Activated CD4-positive, alpha-beta T cell treated with anti-CD3 and anti-CD28 coated beads, Interleukin-2, amount 50 U/mL, for 24 hours (primary cell): ENCODE results near the gene KRTAP2-1.
"Not testable (repeated sequence)": the region's sequence is repeated elsewhere in the genome, so short reads cannot be mapped to it uniquely, and the experiment has no call there.

ENCODE experiments used
- DNase-seq, 2 donors: peaks; one replicate each; pipeline ENCODE4 v3.0.0-alpha.2; 2020; ENCODE audit warnings: low read depth in 1 of 2, low spot score in 1 of 2

The KRTAP2-1 gene

DNA sequence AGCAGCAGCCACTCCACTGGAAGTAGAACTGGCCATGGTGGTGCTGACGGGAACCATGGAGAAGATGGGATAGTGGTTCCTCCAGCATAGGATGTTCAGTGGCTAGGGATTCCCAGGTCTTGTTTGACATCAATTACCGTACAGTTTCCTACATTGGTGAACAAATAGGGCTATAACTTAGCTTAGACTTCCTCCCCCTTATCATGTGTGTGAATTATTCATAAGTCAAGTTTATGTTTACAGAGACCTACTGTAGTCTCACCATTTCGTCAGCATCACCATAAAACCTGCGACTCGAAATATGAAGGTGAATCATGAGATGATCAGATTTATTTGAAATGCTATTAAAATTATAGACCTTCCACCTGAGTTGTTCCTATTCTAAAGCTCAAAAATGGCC lies 11.6 kb upstream of the KRTAP2-1 start:
- no peak for DNase-seq

DNA sequence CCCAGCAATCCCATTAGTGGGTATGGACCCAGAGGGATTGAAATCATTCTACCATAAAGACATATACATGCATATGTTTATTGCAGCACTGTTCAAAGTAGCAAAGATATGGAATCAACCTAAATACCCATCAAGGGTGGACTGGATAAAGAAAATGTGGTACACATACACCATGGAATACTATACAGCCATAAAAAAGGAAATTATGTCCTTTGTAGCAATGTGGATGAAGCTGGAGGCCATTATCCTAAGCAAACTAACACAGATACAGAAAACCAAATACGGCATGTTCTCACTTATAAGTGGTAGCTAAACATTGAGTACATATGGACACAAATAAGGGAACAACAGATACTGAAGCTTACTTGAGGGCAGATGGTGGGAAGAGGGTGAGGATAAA lies 10.4 kb upstream of the KRTAP2-1 start:
- DNase-seq, result no peak

GRCh38 chr17:41055130-41055529 lies 8.0 kb upstream of the KRTAP2-1 start, which contains the start of gene KRTAP2-2:
TSS of gene KRTAP2-2 (minus strand) at chr17:41055230. CDS start at chr17:41055211, 19 bp downstream.
- not testable (repeated sequence) for DNase-seq

GRCh38 chr17:41054556-41054955 lies 7.4 kb upstream of the KRTAP2-1 start:
- not testable (repeated sequence) for DNase-seq

DNA sequence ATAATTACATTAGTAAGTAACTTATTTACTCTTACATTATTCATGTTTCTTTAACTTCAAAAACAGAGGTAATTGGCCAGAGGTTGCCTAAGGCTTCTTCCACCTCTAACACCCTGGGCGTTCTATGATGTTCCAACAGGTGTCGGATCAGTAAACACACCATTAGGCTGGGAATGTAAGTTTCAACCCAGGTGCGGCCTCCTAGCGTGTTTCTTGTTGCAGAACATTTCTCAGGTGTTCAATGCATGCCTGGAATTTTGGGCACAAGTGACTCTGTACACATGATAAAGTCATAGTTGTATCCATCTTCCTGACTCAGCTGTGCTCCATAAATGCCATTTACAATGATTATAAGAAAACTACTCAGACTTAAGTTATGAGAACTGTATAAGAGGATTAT lies 6.9 kb upstream of the KRTAP2-1 start:
- no peak for DNase-seq

DNA sequence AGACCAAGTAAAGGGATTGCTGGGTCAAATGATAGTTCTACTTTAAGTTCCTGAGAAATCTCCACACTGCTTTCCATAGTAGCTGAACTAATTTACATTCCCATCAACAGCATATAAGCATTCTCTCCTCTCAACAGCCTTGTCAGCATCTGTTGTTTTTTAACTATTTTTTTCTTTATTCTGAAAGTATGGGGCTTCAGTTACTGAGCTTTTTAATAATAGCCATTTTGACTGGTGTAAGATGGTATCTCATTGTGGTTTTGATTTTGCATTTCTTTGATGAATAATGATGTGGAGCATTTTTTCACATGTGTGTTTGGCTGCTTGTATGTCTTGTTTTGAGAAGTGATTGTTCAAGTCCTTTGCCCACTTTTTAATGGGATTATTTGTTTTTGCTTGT lies 5.5 kb upstream of the KRTAP2-1 start:
- DNase-seq, result no peak

DNA sequence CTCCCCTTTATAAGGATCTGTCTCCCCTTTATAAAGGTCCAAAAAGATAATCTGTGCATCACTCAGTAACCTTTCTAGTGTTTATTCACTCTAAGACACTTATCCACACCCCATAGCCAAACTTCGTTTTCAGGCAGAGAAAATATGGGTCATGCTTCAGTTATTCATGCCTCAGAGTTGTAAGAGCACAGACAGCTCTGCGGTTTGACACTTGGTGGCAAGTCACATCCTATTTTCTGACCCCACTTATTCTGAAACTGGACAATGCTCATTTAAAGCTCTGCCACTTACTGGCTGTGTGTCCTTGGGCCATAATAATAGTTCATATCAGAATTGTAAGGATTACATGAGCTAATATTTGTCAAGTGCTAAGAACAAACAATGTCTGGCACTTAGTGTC lies 2.0 kb upstream of the KRTAP2-1 start:
- no peak for DNase-seq

GRCh38 chr17:41048441-41048840 lies 1.3 kb upstream of the KRTAP2-1 start:
- no peak for DNase-seq

GRCh38 chr17:41042953-41043352 lies 4.2 kb downstream of the KRTAP2-1 start:
- DNase-seq, result no peak

DNA sequence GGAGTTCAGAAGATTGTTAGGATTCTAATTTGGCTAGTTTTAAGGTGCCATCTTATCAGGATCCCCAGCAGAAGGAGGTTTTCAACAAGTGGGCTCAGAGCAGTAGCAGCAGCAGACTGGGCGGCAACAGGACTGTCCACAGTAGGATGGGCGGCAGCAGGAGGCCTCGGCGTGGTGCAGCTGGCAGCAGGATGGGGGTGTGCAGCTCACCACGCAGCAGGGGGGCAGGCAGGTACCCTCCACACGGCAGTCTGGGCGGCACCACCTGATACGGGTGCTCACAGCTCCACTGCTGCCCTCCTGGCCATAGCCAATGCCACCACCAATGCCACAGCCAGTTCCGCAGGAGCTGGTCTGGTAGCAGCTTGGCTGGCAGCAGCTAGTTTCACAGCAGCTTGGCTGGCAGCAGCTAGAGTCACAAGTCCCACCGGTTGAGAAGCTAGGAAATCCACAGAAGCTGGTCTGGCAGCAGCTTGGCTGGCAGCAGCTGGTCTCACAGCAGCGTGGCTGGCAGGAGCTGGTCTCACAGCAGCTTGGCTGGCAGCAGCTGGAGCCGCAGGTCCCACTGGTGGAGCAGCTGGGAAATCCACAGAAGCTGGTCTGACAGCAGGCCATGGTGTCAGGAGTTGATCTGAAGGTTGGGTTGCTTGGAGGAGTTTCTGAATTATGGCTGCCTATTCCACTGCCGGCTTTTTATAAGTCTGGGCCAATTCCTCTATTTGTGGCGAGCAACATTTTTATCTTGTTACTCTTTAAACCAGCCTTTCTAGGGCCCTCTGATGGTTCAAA lies 6.1 kb downstream of the KRTAP2-1 start, which contains the start of gene KRTAP1-1:
TSS of gene KRTAP1-1 (minus strand) at position 668 of the 789 bp plus-strand sequence. CDS start at position 615, 53 bp downstream.
- not testable (repeated sequence) for DNase-seq

DNA sequence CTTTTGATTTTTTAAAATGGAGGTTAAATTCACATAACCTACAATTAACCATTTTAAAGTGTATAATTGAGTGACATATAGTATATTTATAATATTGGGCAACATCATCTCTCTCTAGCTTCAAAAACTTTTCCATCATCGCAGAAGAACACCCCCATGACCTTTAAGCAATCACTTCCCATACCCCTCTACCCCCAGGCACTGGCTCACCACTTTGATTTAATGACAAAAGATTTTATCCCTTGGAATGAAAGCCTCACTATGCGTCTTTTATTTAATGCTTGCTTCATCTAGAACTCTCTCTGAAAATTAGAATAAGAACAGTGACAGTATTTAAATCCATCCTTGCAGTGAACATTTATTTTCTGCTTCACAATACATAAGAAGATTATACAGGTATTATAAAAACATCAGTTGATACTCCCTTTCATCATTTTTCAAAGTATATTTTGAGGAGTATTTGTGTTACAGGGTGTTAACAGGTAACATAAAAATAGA lies 9.2 kb downstream of the KRTAP2-1 start:
- no peak for DNase-seq

GRCh38 chr17:41034346-41034935 lies 12.7 kb downstream of the KRTAP2-1 start, which contains the start of gene KRTAP1-3:
TSS of gene KRTAP1-3 (minus strand) at chr17:41034874. CDS start at chr17:41034821, 53 bp downstream.
- DNase-seq, result not testable (repeated sequence)

DNA sequence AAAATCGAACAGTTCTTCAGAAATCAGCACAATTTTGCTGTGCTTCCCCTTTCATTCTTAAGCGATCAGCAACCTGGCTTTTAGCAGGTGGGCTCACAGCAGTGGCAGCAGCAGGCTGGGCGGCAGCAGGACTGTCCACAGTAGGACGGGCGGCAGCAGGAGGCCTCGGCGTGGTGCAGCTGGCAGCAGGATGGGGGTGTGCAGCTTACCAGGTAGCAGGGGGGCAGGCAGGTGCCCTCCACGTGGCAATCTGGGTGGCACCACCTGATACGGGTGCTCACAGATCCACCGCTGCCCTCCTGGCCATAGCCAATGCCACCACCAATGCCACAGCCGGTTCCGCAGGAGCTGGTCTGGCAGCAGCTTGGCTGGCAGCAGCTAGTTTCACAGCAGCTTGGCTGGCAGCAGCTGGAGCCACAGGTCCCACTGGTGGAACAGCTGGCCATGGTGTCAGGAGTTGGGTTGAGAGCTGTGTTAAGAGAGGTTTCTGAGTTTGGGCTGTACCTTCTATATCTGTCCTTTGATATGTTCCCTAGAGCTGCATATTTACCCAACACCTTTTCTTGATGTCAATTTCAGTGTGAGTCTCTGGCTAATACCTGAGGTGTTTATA lies 17.4 kb downstream of the KRTAP2-1 start, which contains the start of gene KRTAP1-4:
TSS of gene KRTAP1-4 (minus strand) at position 563 of the 613 bp plus-strand sequence. CDS start at position 446, 117 bp downstream.
- DNase-seq, result no peak

DNA sequence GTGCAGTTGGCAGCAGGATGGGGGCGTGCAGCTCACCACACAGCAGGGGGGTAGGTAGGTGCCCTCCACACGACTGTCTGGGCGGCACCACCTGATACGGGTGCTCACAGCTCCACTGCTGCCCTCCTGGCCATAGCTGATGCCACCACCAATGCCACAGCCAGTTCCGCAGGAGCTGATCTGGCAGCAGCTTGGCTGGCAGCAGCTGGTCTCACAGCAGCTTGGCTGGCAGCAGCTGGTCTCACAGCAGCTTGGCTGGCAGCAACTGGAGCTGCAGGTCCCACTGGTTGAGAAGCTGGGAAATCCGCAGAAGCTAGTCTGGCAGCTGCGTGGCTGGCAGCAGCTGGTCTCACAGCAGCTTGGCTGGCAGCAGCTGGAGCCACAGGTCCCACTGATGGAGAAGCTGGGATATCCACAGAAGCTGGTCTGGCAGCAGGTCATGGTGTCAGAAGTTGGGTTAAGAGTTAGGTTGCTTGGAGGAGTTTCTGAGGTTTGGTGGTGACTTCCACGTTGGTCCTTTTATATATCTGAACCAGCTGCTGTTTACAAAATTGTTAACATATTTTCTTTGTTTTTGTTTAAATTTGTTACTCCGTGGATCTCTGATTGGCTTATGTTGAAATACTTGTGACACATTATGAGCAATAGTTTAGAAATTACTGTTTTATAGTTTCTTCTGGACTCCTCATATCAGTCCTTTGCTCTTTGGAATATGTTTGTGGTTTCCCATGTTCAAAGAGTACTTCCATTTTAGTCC lies 20.2 kb downstream of the KRTAP2-1 start, which contains the start of gene KRTAP1-5:
TSS of gene KRTAP1-5 (minus strand) at position 494 of the 757 bp plus-strand sequence. CDS start at position 441, 53 bp downstream.
- no peak for DNase-seq

DNA sequence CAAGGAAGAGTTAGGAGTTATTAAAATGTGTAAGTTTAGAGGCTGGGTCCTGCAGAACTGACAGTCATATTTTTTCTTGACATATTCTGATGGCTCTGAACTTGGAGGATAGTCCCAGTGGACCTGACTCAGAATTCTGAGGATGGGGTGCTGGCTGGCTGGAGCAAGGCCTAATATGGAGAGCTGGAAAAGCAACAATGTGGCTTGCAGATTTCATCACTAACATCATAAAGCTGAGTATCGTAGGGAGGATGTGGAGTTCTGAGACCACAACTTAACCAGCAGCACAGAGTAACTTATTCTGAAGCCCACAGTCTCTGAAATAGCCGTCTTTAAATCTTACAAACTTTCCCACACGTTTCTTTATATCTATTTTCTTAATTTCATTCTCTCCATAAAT lies 22.4 kb downstream of the KRTAP2-1 start:
- no peak for DNase-seq

- DNase-seq, result no peak
Measured at GRCh38 chr17:41020336-41020735, 26.8 kb downstream of the KRTAP2-1 start.

DNA sequence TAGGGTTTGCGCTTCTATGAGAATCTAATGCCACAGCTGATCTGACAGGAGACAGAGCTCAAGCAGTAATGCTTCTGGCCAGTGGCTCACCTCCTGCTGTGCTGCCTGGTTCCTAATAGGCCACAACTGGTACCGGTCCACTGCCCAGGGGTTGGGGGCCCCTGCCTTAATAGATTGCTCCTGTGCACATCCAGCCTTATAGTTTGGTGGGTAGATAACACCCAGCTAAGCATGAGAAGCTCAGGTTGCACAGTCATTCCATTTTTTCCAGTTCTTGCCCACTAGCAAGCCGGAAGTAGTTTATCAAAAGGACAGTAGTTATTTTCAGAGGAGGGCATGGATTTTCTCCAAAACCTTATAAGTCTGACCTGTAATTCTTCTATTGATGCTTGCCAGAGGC lies 27.7 kb downstream of the KRTAP2-1 start:
- no peak for DNase-seq

DNA sequence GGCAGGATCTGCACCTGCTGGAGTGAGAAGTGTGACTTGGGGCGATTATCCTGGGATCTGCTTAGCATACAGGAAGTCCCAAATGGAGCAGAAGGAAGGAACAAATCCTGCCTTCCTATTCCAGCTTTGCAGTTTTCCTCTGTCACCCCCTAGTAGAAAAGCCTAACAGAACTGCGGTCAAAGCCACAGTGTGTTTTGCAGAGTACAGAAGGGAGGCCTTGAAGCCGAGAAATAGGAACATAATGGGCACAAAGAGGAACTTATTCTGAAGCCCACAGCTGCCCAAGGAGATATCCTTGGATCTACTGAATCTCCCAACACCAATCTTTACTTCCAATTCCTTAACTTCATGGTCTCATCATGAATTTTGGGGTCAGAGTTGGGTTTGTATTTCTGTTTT lies 28.6 kb downstream of the KRTAP2-1 start:
- no peak for DNase-seq

DNA sequence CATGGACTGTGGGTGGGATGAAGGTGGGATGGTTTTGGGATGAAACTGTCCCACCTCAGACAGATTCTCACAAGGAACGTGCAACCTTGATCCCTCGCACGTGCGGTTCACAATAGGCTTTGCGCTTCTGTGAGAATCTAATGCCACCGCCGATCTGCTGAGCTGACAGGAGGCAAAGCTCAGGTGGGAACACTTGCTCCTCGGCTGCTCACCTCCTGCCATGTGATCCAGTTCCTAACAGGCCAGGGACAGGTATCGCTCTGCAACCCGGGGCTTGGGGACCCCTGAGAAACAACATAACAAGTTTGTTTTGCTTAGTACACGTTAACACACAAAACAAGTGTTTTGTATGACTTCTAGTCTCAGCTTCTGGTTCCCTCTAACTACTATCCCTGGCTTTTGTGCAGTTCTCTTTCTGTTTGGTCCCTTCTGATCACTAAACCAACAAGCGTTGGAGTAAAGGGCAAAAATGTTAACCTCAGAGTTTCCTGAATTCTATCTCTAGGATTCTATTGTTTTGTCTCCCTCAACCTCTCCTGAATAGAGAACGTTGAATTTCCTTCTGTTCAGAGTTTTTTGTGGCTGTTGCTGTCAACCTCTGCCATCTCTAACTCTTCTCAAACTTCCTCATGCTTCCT lies 30.4 kb downstream of the KRTAP2-1 start:
- no peak for DNase-seq

DNA sequence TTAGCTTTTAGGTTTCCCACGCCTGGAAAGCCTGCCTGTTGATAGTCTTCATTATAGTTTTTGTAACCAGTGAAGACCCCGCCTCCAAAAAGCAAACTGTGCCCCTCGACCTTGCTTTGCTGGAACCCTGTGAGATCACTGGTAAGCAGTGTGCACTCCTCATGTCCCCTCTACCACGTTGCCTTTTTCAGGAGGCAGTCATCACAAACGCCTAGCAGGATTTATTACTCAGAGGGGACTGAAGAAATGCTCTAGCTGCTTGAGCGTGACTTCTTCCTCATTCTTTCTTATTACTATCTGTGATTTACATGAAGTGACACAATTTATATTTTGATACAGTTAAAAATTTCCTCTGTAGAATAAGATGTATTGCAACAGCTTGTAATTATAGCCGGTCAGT lies 31.7 kb downstream of the KRTAP2-1 start:
- no peak for DNase-seq
